ENCODE measurements around the gene PON3. TPM values are rescaled to one million over a fixed set of nuclear protein-coding genes. Genes with fewer than 3 reads are reported as not detected.

PON3 gene
- total and polyA plus RNA-seq, 2 donors from 2014 or later, result 1.6 to 1.9 TPM

DNA sequence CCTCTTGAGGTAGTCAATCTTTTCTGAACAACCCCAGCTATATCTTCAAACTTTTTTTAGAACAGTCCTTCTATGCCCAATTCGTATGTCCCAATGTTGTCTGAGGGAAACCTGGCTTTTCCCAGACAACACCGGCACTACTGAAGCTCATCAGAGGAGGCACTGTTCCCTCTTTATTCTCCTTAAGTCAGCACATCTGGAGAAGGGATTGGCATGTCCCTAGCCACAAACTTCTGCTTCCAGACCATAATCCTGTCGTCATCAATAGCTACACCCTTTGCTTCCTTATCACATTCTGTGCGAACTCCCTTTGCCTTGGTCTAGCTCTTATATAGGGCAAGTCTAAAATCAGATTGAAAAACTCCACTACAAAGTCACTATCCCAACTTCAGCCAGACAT is 22.9 kb downstream of the PON3 start:
- DNase-seq (no peak), FAIRE-seq (no peak)
- Histone ChIP-seq H3K4me3 (ENCODE audit: low read length in 3 of 3) (no peak overlapping the region), H3K4me1 (ENCODE audit: control insufficient read depth in 2 of 3, insufficient read depth in 2 of 3, low read depth in 1 of 3, low read length in 3 of 3) (no peaks in the 10 kb centered on the region), H3K9ac (ENCODE audit: low read length in 3 of 3) (no peak overlapping the region), H3K27me3 (ENCODE audit: control insufficient read depth, insufficient read depth, low read length) (no peaks in the 10 kb centered on the region), H3K36me3 (ENCODE audit: control insufficient read depth in 2 of 3, insufficient read depth in 3 of 3, low read length in 3 of 3) (no peaks in the 10 kb centered on the region), H3K27ac (ENCODE audit: low read depth in 2 of 2, low read length in 2 of 2) (no peak overlapping the region), H3K9me3 (ENCODE audit: control insufficient read depth in 2 of 3, insufficient read depth in 1 of 3, low read length in 3 of 3) (no peaks in the 10 kb centered on the region)
- no peak for TF ChIP-seq CTCF (IDR thresholded peaks at IDR 0.05; ENCODE audit: borderline replicate concordance, extremely low read depth, insufficient read depth)
- intact Hi-C loops (cut with DNase I), result no loop called here

- DNase-seq (no peak), FAIRE-seq (no peak)
- no peaks in the 10 kb centered on the region for H3K4me1 ChIP-seq (ENCODE audit: control insufficient read depth in 2 of 3, insufficient read depth in 2 of 3, low read depth in 1 of 3, low read length in 3 of 3)
- no peaks in the 10 kb centered on the region for H3K9me3 ChIP-seq (ENCODE audit: control insufficient read depth in 2 of 3, insufficient read depth in 1 of 3, low read length in 3 of 3)
- no peaks in the 10 kb centered on the region for H3K27me3 ChIP-seq (ENCODE audit: control insufficient read depth, insufficient read depth, low read length)
- no peak overlapping the region for H3K9ac ChIP-seq (ENCODE audit: low read length in 3 of 3)
- TF ChIP-seq CTCF (IDR thresholded peaks at IDR 0.05; ENCODE audit: borderline replicate concordance, extremely low read depth, insufficient read depth), result no peak
- H3K36me3 ChIP-seq (ENCODE audit: control insufficient read depth in 2 of 3, insufficient read depth in 3 of 3, low read length in 3 of 3), result no peaks in the 10 kb centered on the region
- no peak overlapping the region for H3K27ac ChIP-seq (ENCODE audit: low read depth in 2 of 2, low read length in 2 of 2)
- H3K4me3 ChIP-seq (ENCODE audit: low read length in 3 of 3), result no peak overlapping the region
- intact Hi-C loops (cut with DNase I), result no loop called here
Measured at GRCh38 chr7:95368235-95368634, 27.9 kb downstream of the PON3 start.

- intact Hi-C loops (cut with DNase I), result no loop called here
- no peak for FAIRE-seq
Measured at GRCh38 chr7:95367606-95368005, 28.6 kb downstream of the PON3 start.

More at GRCh38 chr7:95367606-95368005, 28.6 kb downstream of the PON3 start:
- H3K9ac ChIP-seq (ENCODE audit: low read length in 3 of 3), result no peak overlapping the region
- no peak overlapping the region for H3K27ac ChIP-seq (ENCODE audit: low read depth in 2 of 2, low read length in 2 of 2)
- H3K9me3 ChIP-seq (ENCODE audit: control insufficient read depth in 2 of 3, insufficient read depth in 1 of 3, low read length in 3 of 3), result no peaks in the 10 kb centered on the region
- no peak for TF ChIP-seq CTCF (IDR thresholded peaks at IDR 0.05; ENCODE audit: borderline replicate concordance, extremely low read depth, insufficient read depth)
- H3K27me3 ChIP-seq (ENCODE audit: control insufficient read depth, insufficient read depth, low read length), result no peaks in the 10 kb centered on the region
- DNase-seq, result no peak
- H3K36me3 ChIP-seq (ENCODE audit: control insufficient read depth in 2 of 3, insufficient read depth in 3 of 3, low read length in 3 of 3), result no peaks in the 10 kb centered on the region
- no peaks in the 10 kb centered on the region for H3K4me1 ChIP-seq (ENCODE audit: control insufficient read depth in 2 of 3, insufficient read depth in 2 of 3, low read depth in 1 of 3, low read length in 3 of 3)
- H3K4me3 ChIP-seq (ENCODE audit: low read length in 3 of 3), result no peak overlapping the region
